GM12878 (cell line): ENCODE results near the gene NEU3. TPM values are rescaled to one million over a fixed set of nuclear protein-coding genes. Genes with fewer than 3 reads are reported as not detected.

Source experiments
- ATF7 ChIP-seq: fragments of 450-650 bp; IDR thresholded peaks from 2 replicates; pipeline ENCODE4 v1.6.1; 2016; ENCODE audit warnings: low read depth, mild to moderate bottlenecking
- BMI1 ChIP-seq: fragments of 450-650 bp; IDR thresholded peaks from 2 replicates; pipeline ENCODE4 v1.6.1; 2016; ENCODE audit warnings: mild to moderate bottlenecking, moderate library complexity, borderline replicate concordance
- CBFB ChIP-seq: IDR thresholded peaks from 2 replicates; pipeline ENCODE4 v1.6.1; 2016; ENCODE audit warnings: antibody characterized with exemption, low read depth
- CREB1 ChIP-seq: IDR thresholded peaks from 2 replicates; pipeline ENCODE4 v1.6.1; 2012; ENCODE audit warnings: low read depth, mild to moderate bottlenecking, inconsistent platforms
- EP300 ChIP-seq, 2 experiments: fragments of 150-350 bp in 1 of 2; IDR thresholded peaks; 2 replicates each; pipeline ENCODE4 v1.6.1; 2011 to 2012; ENCODE audit warnings: low read depth in 2 of 2, low read length in 2 of 2, borderline replicate concordance in 1 of 2, improper control_type of control experiment in 1 of 2, inconsistent platforms in 1 of 2; ENCODE audit not compliant: control insufficient read depth in 1 of 2
- ETV6 ChIP-seq, 2 experiments: fragments of 450-650 bp in 1 of 2; IDR thresholded peaks in 1 of 2; conservative IDR thresholded peaks in 1 of 2; 2 replicates each; pipeline ENCODE4 v1.6.1; 2014; ENCODE audit warnings: antibody characterized with exemption in 1 of 2, borderline replicate concordance in 1 of 2, low read depth in 1 of 2, mild to moderate bottlenecking in 1 of 2, moderate library complexity in 1 of 2
- FOXK2 ChIP-seq: fragments of 450-650 bp; IDR thresholded peaks from 2 replicates; pipeline ENCODE4 v1.6.1; 2017; ENCODE audit warnings: mild to moderate bottlenecking, moderate library complexity
- HCFC1 ChIP-seq: fragments of 150-350 bp; IDR thresholded peaks from 2 replicates; pipeline ENCODE4 v1.6.1; 2014; ENCODE audit warnings: low read length
- HDAC2 ChIP-seq: fragments of 200-600 bp; sonication (generic); IDR thresholded peaks from 2 replicates; pipeline ENCODE4 v1.6.1; 2017
- HDAC6 ChIP-seq: fragments of 200-600 bp; sonication (generic); IDR thresholded peaks from one replicate; pipeline ENCODE4 v1.8.0; 2017; ENCODE audit warnings: antibody characterized with exemption; ENCODE audit not compliant: unreplicated experiment
- HDGF ChIP-seq: fragments of 450-650 bp; IDR thresholded peaks from 2 replicates; pipeline ENCODE4 v1.6.1; 2016; ENCODE audit warnings: antibody characterized with exemption
- NFXL1 ChIP-seq: fragments of 450-650 bp; IDR thresholded peaks from 2 replicates; pipeline ENCODE4 v1.6.1; 2017; ENCODE audit warnings: antibody characterized with exemption, mild to moderate bottlenecking, borderline replicate concordance
- NR2C1 ChIP-seq: fragments of 450-650 bp; IDR thresholded peaks from 2 replicates; pipeline ENCODE4 v1.6.1; 2017; ENCODE audit warnings: antibody characterized with exemption, mild to moderate bottlenecking, moderate library complexity
- NR2F1 ChIP-seq: fragments of 450-650 bp; conservative IDR thresholded peaks from 2 replicates; pipeline ENCODE4 v1.6.1; 2017; ENCODE audit warnings: mild to moderate bottlenecking
- PAX5 ChIP-seq: IDR thresholded peaks from 2 replicates; pipeline ENCODE4 v1.6.1; 2011; ENCODE audit warnings: low read depth, low read length, borderline replicate concordance
- PML ChIP-seq: IDR thresholded peaks from 2 replicates; pipeline ENCODE4 v1.6.1; 2012; ENCODE audit warnings: low read length, inconsistent platforms
- RAD51 ChIP-seq: fragments of 450-650 bp; IDR thresholded peaks from 2 replicates; pipeline ENCODE4 v1.6.1; 2016; ENCODE audit warnings: moderate library complexity, mild to moderate bottlenecking, inconsistent platforms
- SIN3A ChIP-seq: IDR thresholded peaks from 2 replicates; pipeline ENCODE4 v1.6.1; 2012; ENCODE audit warnings: low read depth, low read length, improper control_type of control experiment
- SMAD1 ChIP-seq: fragments of 450-650 bp; IDR thresholded peaks from 2 replicates; pipeline ENCODE4 v1.6.1; 2018; ENCODE audit warnings: mild to moderate bottlenecking, low read depth; ENCODE audit not compliant: partially characterized antibody
- SMC3 ChIP-seq: IDR thresholded peaks from 2 replicates; pipeline ENCODE4 v1.6.1; 2011; ENCODE audit warnings: low read length, improper control_type of control experiment, borderline replicate concordance
- STAT3 ChIP-seq: IDR thresholded peaks from 2 replicates; pipeline ENCODE4 v1.6.1; 2011; ENCODE audit warnings: low read depth, low read length, improper control_type of control experiment
- ZNF217 ChIP-seq: fragments of 450-650 bp; IDR thresholded peaks from 2 replicates; pipeline ENCODE4 v1.6.1; 2017; ENCODE audit warnings: antibody characterized with exemption, mild to moderate bottlenecking
- ZNF384 ChIP-seq: IDR thresholded peaks from 2 replicates; pipeline ENCODE4 v1.6.1; 2012; ENCODE audit warnings: low read depth, mild to moderate bottlenecking, low read length, improper control_type of control experiment, borderline replicate concordance
- polyA plus RNA-seq, 11 experiments: library from polyadenylated mRNA; depleted of rRNA in 4 of 11; unstranded in 6 of 11; stranded (reverse) in 5 of 11; fragments of >200 nt; fragmentation: Nextera tagmentation in 4 of 11; fragmentation: Illumina TruSeq in 1 of 11; extraction: Ambion mirVana in 4 of 11; extraction: Trizol in 1 of 11; gene quantifications; 1 replicate in 1 of 11; 2 replicates in 10 of 11; pipeline versions ENCODE4 v1.2.1 to v1.2.3, GENCODE V29; 2011 to 2016; ENCODE audit warnings: inconsistent platforms in 2 of 11, missing spikeins in 2 of 11, low read depth in 1 of 11
- total RNA-seq, 4 experiments: library from RNA; depleted of rRNA in 3 of 4; stranded (reverse); fragments of >200 nt in 3 of 4; fragmentation: Illumina TruSeq in 1 of 4; extraction: Trizol in 1 of 4; gene quantifications; 2 replicates each; pipeline versions ENCODE4 v1.2.1 to v1.2.3, GENCODE V29; 2013 to 2021
- TF ChIP-seq, protein P1 (sequence below): IDR thresholded peaks from 2 replicates; pipeline ENCODE4 v1.6.1; 2012; ENCODE audit warnings: low read depth, low read length, improper control_type of control experiment
- TF ChIP-seq, protein P2 (sequence below), 3 experiments: IDR thresholded peaks in 2 of 3; conservative IDR thresholded peaks in 1 of 3; 2 replicates each; pipeline ENCODE4 v1.5.1; 2011; ENCODE audit warnings: low read depth in 3 of 3, low read length in 3 of 3, mild to moderate bottlenecking in 3 of 3, control low read depth in 2 of 3, moderate library complexity in 2 of 3, inconsistent platforms in 1 of 3, mixed read lengths in 1 of 3; ENCODE audit not compliant: control insufficient read depth in 2 of 3, insufficient read depth in 1 of 3; ENCODE audit errors: extremely low read depth in 1 of 3
- TF ChIP-seq, protein P3 (sequence below): fragments of 450-650 bp; IDR thresholded peaks from 2 replicates; pipeline ENCODE4 v1.6.1; 2017; ENCODE audit warnings: mild to moderate bottlenecking
- TF ChIP-seq, protein P4 (sequence below): IDR thresholded peaks from 2 replicates; pipeline ENCODE4 v1.6.1; 2012; ENCODE audit warnings: low read depth, low read length, improper control_type of control experiment

NEU3 gene
- total and polyA plus RNA-seq, 10 of the 15 experiments (the other 5 are each of a cell fraction or from before 2014, with no cell fraction given), result 2.5 to 20.3 (median 13.4) TPM

DNA sequence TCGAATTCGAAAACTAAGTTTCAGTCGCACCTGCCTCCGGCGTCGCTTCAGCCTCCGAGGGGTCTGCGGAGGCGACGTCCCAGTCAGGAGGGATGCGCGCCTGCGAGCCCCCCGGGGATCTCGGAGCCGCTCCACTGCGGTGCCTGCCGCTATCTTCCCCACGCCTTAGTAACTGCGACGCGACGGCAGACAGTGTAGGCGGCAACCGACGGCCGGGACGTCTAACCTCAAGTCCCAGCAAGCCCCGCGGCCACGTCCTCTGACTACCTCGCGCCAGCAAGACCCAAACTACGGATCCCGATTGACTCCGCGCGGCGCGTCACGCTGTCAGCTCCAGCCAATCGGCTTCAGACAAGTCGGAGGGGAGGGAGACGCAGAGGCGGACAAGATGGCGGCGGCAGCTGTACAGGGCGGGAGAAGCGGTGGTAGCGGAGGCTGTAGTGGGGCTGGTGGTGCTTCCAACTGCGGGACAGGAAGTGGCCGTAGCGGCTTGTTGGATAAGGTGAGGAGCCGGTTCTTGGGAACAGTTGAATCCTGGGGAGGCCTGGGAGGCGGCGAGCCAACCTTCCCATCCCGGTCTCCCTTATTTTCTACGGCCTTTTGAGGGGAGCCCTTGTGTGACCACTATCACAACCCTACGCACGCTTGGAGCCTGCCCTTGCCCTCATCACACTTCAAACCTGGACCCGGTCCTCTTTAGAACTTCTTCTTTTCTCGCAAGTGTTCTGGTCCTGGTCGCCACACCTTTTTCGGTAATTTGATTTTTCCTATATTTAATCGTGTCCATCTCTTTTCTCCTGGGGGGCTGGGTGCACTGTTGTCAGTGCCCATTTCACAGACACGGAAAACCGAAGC lies 39.6 kb upstream of the NEU3 start, which contains the start of the genes SPCS2 and XRRA1 (continued):
- peak; percentile 62; the same call in 1 of the 2 replicates for TF ChIP-seq CBFB
- TF ChIP-seq NR2C1, result no peak
- TF ChIP-seq HDGF, result peak; percentile 97; the same call in 1 of the 2 replicates
- TF ChIP-seq HDAC2, result no peak
- TF ChIP-seq STAT3, result no peak
- TF ChIP-seq SMC3, result no peak
- no peak for TF ChIP-seq BMI1
- TF ChIP-seq PML, result peak; percentile 85; the same call in 1 of the 2 replicates
- no peak for TF ChIP-seq FOXK2
- TF ChIP-seq RAD51, result peak; percentile 90
- TF ChIP-seq PAX5, result peak; percentile 56; the same call in 1 of the 2 replicates
- TF ChIP-seq, protein P1, sequence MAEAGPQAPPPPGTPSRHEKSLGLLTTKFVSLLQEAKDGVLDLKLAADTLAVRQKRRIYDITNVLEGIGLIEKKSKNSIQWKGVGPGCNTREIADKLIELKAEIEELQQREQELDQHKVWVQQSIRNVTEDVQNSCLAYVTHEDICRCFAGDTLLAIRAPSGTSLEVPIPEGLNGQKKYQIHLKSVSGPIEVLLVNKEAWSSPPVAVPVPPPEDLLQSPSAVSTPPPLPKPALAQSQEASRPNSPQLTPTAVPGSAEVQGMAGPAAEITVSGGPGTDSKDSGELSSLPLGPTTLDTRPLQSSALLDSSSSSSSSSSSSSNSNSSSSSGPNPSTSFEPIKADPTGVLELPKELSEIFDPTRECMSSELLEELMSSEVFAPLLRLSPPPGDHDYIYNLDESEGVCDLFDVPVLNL, result peak; percentile 56; the same call in 1 of the 2 replicates
- no peak for TF ChIP-seq SMAD1
- TF ChIP-seq SIN3A, result peak; percentile 71; the same call in 1 of the 2 replicates
- TF ChIP-seq ETV6 (conservative IDR thresholded peaks at IDR 0.05 in 1 of 2, IDR thresholded peaks at IDR 0.05 in 1 of 2; ENCODE audit: borderline replicate concordance in 1 of 2, low read depth in 1 of 2), result no peak
- TF ChIP-seq NFXL1, result no peak
- TF ChIP-seq ATF7, result 0 out of 2 replicates have a peak, but pooled peaks have one; percentile 10
- TF ChIP-seq, protein P2, sequence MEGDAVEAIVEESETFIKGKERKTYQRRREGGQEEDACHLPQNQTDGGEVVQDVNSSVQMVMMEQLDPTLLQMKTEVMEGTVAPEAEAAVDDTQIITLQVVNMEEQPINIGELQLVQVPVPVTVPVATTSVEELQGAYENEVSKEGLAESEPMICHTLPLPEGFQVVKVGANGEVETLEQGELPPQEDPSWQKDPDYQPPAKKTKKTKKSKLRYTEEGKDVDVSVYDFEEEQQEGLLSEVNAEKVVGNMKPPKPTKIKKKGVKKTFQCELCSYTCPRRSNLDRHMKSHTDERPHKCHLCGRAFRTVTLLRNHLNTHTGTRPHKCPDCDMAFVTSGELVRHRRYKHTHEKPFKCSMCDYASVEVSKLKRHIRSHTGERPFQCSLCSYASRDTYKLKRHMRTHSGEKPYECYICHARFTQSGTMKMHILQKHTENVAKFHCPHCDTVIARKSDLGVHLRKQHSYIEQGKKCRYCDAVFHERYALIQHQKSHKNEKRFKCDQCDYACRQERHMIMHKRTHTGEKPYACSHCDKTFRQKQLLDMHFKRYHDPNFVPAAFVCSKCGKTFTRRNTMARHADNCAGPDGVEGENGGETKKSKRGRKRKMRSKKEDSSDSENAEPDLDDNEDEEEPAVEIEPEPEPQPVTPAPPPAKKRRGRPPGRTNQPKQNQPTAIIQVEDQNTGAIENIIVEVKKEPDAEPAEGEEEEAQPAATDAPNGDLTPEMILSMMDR (IDR thresholded peaks at IDR 0.05 in 2 of 3, conservative IDR thresholded peaks at IDR 0.05 in 1 of 3; ENCODE audit: control insufficient read depth in 2 of 3, extremely low read depth in 1 of 3, insufficient read depth in 1 of 3, low read depth in 3 of 3, low read length in 3 of 3), result no peak
- TF ChIP-seq CREB1, result peak; percentile 95
- TF ChIP-seq HDAC6, result no peak
- no peak for TF ChIP-seq ZNF384
- peak; percentile 86 for TF ChIP-seq HCFC1
- peak in 1 of 2 experiments; percentile 25; a peak in 1 of 4 replicates for TF ChIP-seq EP300 (IDR thresholded peaks at IDR 0.05; ENCODE audit: borderline replicate concordance in 1 of 2, control insufficient read depth in 1 of 2, low read depth in 2 of 2, low read length in 2 of 2)
- TF ChIP-seq NR2F1, result no peak
- TF ChIP-seq, protein P3, sequence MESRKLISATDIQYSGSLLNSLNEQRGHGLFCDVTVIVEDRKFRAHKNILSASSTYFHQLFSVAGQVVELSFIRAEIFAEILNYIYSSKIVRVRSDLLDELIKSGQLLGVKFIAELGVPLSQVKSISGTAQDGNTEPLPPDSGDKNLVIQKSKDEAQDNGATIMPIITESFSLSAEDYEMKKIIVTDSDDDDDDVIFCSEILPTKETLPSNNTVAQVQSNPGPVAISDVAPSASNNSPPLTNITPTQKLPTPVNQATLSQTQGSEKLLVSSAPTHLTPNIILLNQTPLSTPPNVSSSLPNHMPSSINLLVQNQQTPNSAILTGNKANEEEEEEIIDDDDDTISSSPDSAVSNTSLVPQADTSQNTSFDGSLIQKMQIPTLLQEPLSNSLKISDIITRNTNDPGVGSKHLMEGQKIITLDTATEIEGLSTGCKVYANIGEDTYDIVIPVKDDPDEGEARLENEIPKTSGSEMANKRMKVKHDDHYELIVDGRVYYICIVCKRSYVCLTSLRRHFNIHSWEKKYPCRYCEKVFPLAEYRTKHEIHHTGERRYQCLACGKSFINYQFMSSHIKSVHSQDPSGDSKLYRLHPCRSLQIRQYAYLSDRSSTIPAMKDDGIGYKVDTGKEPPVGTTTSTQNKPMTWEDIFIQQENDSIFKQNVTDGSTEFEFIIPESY, result no peak
- TF ChIP-seq ZNF217, result no peak
- TF ChIP-seq, protein P4, sequence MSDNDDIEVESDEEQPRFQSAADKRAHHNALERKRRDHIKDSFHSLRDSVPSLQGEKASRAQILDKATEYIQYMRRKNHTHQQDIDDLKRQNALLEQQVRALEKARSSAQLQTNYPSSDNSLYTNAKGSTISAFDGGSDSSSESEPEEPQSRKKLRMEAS, result peak; percentile 59; the same call in 1 of the 2 replicates
